PC-9 (cell line): ENCODE results near the gene SNX18.

Experiments used
- CTCF ChIP-seq: fragments of 200-600 bp; sonication (generic); conservative IDR thresholded peaks from 2 replicates; pipeline ENCODE4 v1.6.1; 2017; ENCODE audit warnings: mixed run types, antibody characterized with exemption, mild to moderate bottlenecking, moderate library complexity
- EZH2 ChIP-seq: fragments of 200-600 bp; sonication (generic); IDR thresholded peaks from 2 replicates; pipeline ENCODE4 v1.8.0; 2017; ENCODE audit warnings: antibody characterized with exemption, low read depth

- TF ChIP-seq CTCF (no peak), EZH2 (no peak)
Observed at GRCh38 chr5:54556141-54556540, 38.6 kb downstream of the SNX18 start.
